GM13977 (cell line): Measurements from ENCODE around the gene EXOC6.

Source experiments
- DNase-seq: peaks from one replicate; pipeline ENCODE4 v3.0.0; 2012; ENCODE audit warnings: low spot score
- CTCF ChIP-seq: IDR thresholded peaks from 2 replicates; pipeline ENCODE4 v1.5.1; 2012; ENCODE audit warnings: mild to moderate bottlenecking, control low read depth; ENCODE audit not compliant: insufficient read depth; ENCODE audit errors: extremely low read depth, missing control alignments
- in situ Hi-C: fragments of 300-500 bp; cut with MboI; formaldehyde crosslinking; loops from one replicate; pipeline ENCODE4 v1.12.0; 2022; ENCODE audit warnings: low sequenced_read_pairs, low pct_unique_long_range_greater_than_20kb, mixed read lengths, inconsistent platforms; ENCODE audit not compliant: unreplicated experiment

The EXOC6 gene

GRCh38 chr10:93090619-93091018 is 242.3 kb downstream of the EXOC6 start:
- DNase-seq = no peak
- in situ Hi-C loops = loop anchor here (25.0 kb wide), 2 partner anchors 197 to 397 kb away; partner anchors contain the start of genes CEP55 and MYOF
- no peak for TF ChIP-seq CTCF

- no peak for DNase-seq
- TF ChIP-seq CTCF = no peak
- in situ Hi-C loops = loop anchor here (25.0 kb wide), 2 partner anchors 195 to 395 kb away; partner anchors contain the start of genes CEP55 and MYOF
Observed at GRCh38 chr10:93091960-93092359, 243.6 kb downstream of the EXOC6 start.

GRCh38 chr10:93095225-93095624 is 246.9 kb downstream of the EXOC6 start:
- in situ Hi-C loops = loop anchor here (25.0 kb wide), 2 partner anchors 192 to 392 kb away; partner anchors contain the start of genes CEP55 and MYOF
- TF ChIP-seq CTCF = no peak

GRCh38 chr10:93096901-93097300 is 248.6 kb downstream of the EXOC6 start:
- no peak for TF ChIP-seq CTCF
- in situ Hi-C loops = loop anchor here (25.0 kb wide), 2 partner anchors 190 to 390 kb away; partner anchors contain the start of genes CEP55 and MYOF
- DNase-seq = no peak

More at GRCh38 chr10:93095225-93095624, 246.9 kb downstream of the EXOC6 start:
- DNase-seq = no peak

DNA sequence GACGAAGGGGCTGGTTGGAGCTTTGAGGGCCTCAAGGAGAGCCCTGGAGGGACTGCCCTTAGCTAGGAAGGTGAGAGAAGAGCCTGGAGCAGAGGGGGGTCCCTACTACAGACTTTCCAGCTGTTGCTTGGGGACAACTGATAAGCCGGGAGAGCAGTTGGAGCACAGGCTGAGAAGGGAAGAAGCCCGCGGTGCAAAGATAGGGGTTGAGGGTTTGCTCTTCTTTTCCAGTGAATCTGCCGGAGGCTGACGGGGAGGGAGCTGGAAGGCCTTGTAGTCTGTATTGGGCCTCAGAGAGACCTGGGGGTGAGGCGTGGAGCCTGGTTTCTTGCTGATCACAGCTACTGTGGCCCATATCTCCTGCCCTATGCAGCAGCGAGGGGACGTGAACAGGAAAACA is 249.1 kb downstream of the EXOC6 start:
- no peak for TF ChIP-seq CTCF
- DNase-seq = no peak
- in situ Hi-C loops = loop anchor here (25.0 kb wide), 2 partner anchors 190 to 390 kb away; partner anchors contain the start of genes CEP55 and MYOF

- in situ Hi-C loops = loop anchor here (25.0 kb wide), 2 partner anchors 188 to 388 kb away; partner anchors contain the start of genes CEP55 and MYOF
- no peak for DNase-seq
- TF ChIP-seq CTCF = no peak
Observed at GRCh38 chr10:93098816-93099215, 250.5 kb downstream of the EXOC6 start.
